H9 (cell line): ENCODE data around the gene FSD1. TPM values are rescaled to one million over a fixed set of nuclear protein-coding genes. Genes with fewer than 3 reads are reported as not detected.

ENCODE experiments used
- DNase-seq: peaks from one replicate; pipeline ENCODE4 v3.0.0-alpha.2; 2017
- H2AFZ ChIP-seq: one replicate; pipeline ENCODE4 v1.6.1; 2013; ENCODE audit warnings: mild to moderate bottlenecking, low read length, control low read depth, moderate library complexity
- H2AK5ac ChIP-seq: 2 replicates; pipeline ENCODE4 v1.6.1; 2013; ENCODE audit warnings: low read length, control low read depth, mixed read lengths; ENCODE audit not compliant: insufficient read length
- H2BK120ac ChIP-seq: one replicate; pipeline ENCODE4 v1.6.1; 2013; ENCODE audit warnings: low read depth, mild to moderate bottlenecking, low read length, control low read depth, inconsistent platforms; ENCODE audit not compliant: poor library complexity, severe bottlenecking
- H2BK12ac ChIP-seq: 2 replicates; pipeline ENCODE4 v1.6.1; 2013; ENCODE audit warnings: low read length, control low read depth, mixed read lengths, low read depth; ENCODE audit not compliant: insufficient read length
- H2BK15ac ChIP-seq: 2 replicates; pipeline ENCODE4 v1.6.1; 2013; ENCODE audit warnings: low read depth, low read length, control low read depth
- H2BK20ac ChIP-seq: one replicate; pipeline ENCODE4 v1.6.1; 2013; ENCODE audit warnings: low read depth, mild to moderate bottlenecking, low read length, control low read depth, inconsistent platforms; ENCODE audit not compliant: poor library complexity, severe bottlenecking
- H2BK5ac ChIP-seq: 2 replicates; pipeline ENCODE4 v1.6.1; 2013; ENCODE audit warnings: low read length, control low read depth, mixed read lengths; ENCODE audit not compliant: insufficient read length
- H3K14ac ChIP-seq: 2 replicates; pipeline ENCODE4 v1.6.1; 2013; ENCODE audit warnings: low read length, control low read depth; ENCODE audit not compliant: insufficient read depth
- H3K18ac ChIP-seq: 2 replicates; pipeline ENCODE4 v1.6.1; 2013; ENCODE audit warnings: low read depth, mild to moderate bottlenecking, mixed read lengths, low read length, control low read depth; ENCODE audit not compliant: insufficient read length
- H3K23ac ChIP-seq: 2 replicates; pipeline ENCODE4 v1.6.1; 2013; ENCODE audit warnings: low read length, control low read depth, mixed read lengths, low read depth; ENCODE audit not compliant: insufficient read length
- H3K23me2 ChIP-seq: 2 replicates; pipeline ENCODE4 v1.6.1; 2013; ENCODE audit warnings: low read depth, mild to moderate bottlenecking, mixed read lengths, low read length, control low read depth; ENCODE audit not compliant: insufficient read length, poor library complexity, severe bottlenecking
- H3K27ac ChIP-seq: 2 replicates; pipeline ENCODE4 v1.5.1; 2013; ENCODE audit warnings: low read length, control low read depth, mixed read lengths, low read depth; ENCODE audit not compliant: insufficient read length
- H3K27me3 ChIP-seq: 2 replicates; pipeline ENCODE4 v1.6.1; 2013; ENCODE audit warnings: low read length, control low read depth, inconsistent platforms; ENCODE audit not compliant: insufficient read depth
- H3K4ac ChIP-seq: 2 replicates; pipeline ENCODE4 v1.6.1; 2013; ENCODE audit warnings: low read depth, mild to moderate bottlenecking, control low read depth, inconsistent platforms, low read length, moderate library complexity
- H3K4me1 ChIP-seq: 2 replicates; pipeline ENCODE4 v1.6.1; 2013; ENCODE audit warnings: low read length, control low read depth, inconsistent platforms; ENCODE audit not compliant: insufficient read depth
- H3K4me2 ChIP-seq: 2 replicates; pipeline ENCODE4 v1.6.1; 2013; ENCODE audit warnings: low read length, control low read depth, mixed read lengths; ENCODE audit not compliant: insufficient read length, insufficient read depth
- H3K56ac ChIP-seq: 2 replicates; pipeline ENCODE4 v1.6.1; 2013; ENCODE audit warnings: low read depth, mild to moderate bottlenecking, mixed read lengths, low read length, control low read depth; ENCODE audit not compliant: insufficient read length
- H3K79me1 ChIP-seq: 2 replicates; pipeline ENCODE4 v1.6.1; 2013; ENCODE audit warnings: low read depth, mild to moderate bottlenecking, moderate library complexity, low read length, control low read depth, inconsistent platforms; ENCODE audit not compliant: insufficient read depth, poor library complexity, severe bottlenecking
- H3K79me2 ChIP-seq: 2 replicates; pipeline ENCODE4 v1.6.1; 2013; ENCODE audit warnings: low read length, control low read depth, inconsistent platforms; ENCODE audit not compliant: insufficient read depth
- H3K9ac ChIP-seq: 2 replicates; pipeline ENCODE4 v1.6.1; 2013; ENCODE audit warnings: low read length, control low read depth, mixed read lengths; ENCODE audit not compliant: insufficient read length; ENCODE audit errors: extremely low read depth
- H3K9me3 ChIP-seq: one replicate; pipeline ENCODE4 v1.6.1; 2013; ENCODE audit warnings: low read depth, low read length, inconsistent platforms; ENCODE audit not compliant: control insufficient read depth
- H3T11ph ChIP-seq: one replicate; pipeline ENCODE4 v1.6.1; 2013; ENCODE audit warnings: mild to moderate bottlenecking, low read length, control low read depth, inconsistent platforms
- H4K20me1 ChIP-seq: one replicate; pipeline ENCODE4 v1.6.1; 2013; ENCODE audit not compliant: control insufficient read depth, insufficient read length, insufficient read depth
- H4K5ac ChIP-seq: 2 replicates; pipeline ENCODE4 v1.6.1; 2013; ENCODE audit warnings: low read depth, mild to moderate bottlenecking, mixed read lengths, low read length, control low read depth; ENCODE audit not compliant: insufficient read length
- H4K8ac ChIP-seq: replicated peaks from 2 replicates; pipeline ENCODE4 v1.6.1; 2013; ENCODE audit warnings: low read length, control low read depth, mixed read lengths, low read depth; ENCODE audit not compliant: insufficient read length
- H4K91ac ChIP-seq: 2 replicates; pipeline ENCODE4 v1.6.1; 2013; ENCODE audit warnings: low read depth, mild to moderate bottlenecking, moderate library complexity, mixed read lengths, low read length, control low read depth; ENCODE audit not compliant: insufficient read length
- H3K27ac Mint-ChIP-seq, 3 experiments: 2 replicates in 2 of 3; 3 replicates in 1 of 3; pipeline ENCODE4 v1.8.0; 2020 to 2021; ENCODE audit warnings: mixed read lengths in 3 of 3, mild to moderate bottlenecking in 1 of 3, moderate library complexity in 1 of 3
- H3K27me3 Mint-ChIP-seq: 2 replicates; pipeline ENCODE4 v1.8.0; 2021; ENCODE audit warnings: low read depth, mild to moderate bottlenecking, moderate library complexity, mixed read lengths
- H3K36me3 Mint-ChIP-seq, 3 experiments: 2 replicates in 2 of 3; 3 replicates in 1 of 3; pipeline ENCODE4 v1.8.0; 2020 to 2021; ENCODE audit warnings: low read depth in 3 of 3, mixed read lengths in 3 of 3; ENCODE audit not compliant: insufficient read depth in 1 of 3
- H3K4me1 Mint-ChIP-seq, 2 experiments: 2 replicates each; pipeline ENCODE4 v1.8.0; 2020; ENCODE audit warnings: mixed read lengths in 2 of 2
- H3K4me3 Mint-ChIP-seq, 2 experiments: 2 replicates in 1 of 2; 3 replicates in 1 of 2; pipeline ENCODE4 v1.8.0; 2020 to 2021; ENCODE audit warnings: mild to moderate bottlenecking in 2 of 2, mixed read lengths in 2 of 2, moderate library complexity in 1 of 2
- H3K9me3 Mint-ChIP-seq, 2 experiments: 2 replicates in 1 of 2; 3 replicates in 1 of 2; pipeline ENCODE4 v1.8.0; 2020; ENCODE audit warnings: mild to moderate bottlenecking in 2 of 2, mixed read lengths in 2 of 2, moderate library complexity in 1 of 2
- WGBS: extraction: QIAGEN DNeasy Blood & Tissue Kit; methylation state at CpG from one replicate; pipeline ENCODE4 v1.1.7; 2013; ENCODE audit warnings: missing lambda C conversion rate, low lambda C conversion rate, mixed read lengths; ENCODE audit not compliant: insufficient read length; ENCODE audit errors: extremely low coverage; 5-methylcytosine and 5-hydroxymethylcytosine counted together
- total RNA-seq: library from RNA; stranded (reverse); gene quantifications from 2 replicates; pipeline ENCODE4 v1.2.1, GENCODE V29; 2021
- TF ChIP-seq, protein P1 (sequence below): fragments of 200-600 bp; sonication (generic); conservative IDR thresholded peaks from 3 replicates; pipeline ENCODE4 v1.8.0; 2021; ENCODE audit warnings: antibody characterized with exemption, mild to moderate bottlenecking

Gene FSD1
- total RNA-seq, 1 experiment from 2014 or later = 53.6 TPM

DNA sequence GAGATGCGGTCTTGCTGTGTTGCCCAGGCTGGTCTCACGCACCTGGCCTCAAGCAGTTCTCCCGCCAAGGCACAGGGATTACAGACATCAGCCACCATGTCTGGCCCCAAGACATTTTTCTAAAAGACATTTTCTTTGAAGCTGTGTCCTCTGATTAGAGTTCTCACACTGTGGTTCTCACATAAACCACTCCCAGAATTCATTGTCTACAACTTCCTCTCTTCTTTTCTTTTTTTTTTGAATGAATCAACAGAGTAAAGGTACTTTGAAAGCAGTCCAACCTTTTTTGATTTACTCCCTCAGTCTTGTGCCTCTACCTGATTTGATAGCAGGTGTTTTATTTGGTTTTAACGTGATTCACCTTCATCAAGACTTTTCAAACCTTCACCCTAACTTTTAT, 39.6 kb upstream of the FSD1 start:
- no peaks in the 10 kb centered on the region for H3K4me1 ChIP-seq
- H4K91ac ChIP-seq = no peak overlapping the region
- H2BK12ac ChIP-seq = no peak overlapping the region
- H3K23ac ChIP-seq = no peak overlapping the region
- H2BK15ac ChIP-seq = no peak overlapping the region
- no peak overlapping the region for H2BK20ac ChIP-seq
- no peak overlapping the region for H3K4me2 ChIP-seq
- no peak overlapping the region for H2BK5ac ChIP-seq
- TF ChIP-seq, protein P1, sequence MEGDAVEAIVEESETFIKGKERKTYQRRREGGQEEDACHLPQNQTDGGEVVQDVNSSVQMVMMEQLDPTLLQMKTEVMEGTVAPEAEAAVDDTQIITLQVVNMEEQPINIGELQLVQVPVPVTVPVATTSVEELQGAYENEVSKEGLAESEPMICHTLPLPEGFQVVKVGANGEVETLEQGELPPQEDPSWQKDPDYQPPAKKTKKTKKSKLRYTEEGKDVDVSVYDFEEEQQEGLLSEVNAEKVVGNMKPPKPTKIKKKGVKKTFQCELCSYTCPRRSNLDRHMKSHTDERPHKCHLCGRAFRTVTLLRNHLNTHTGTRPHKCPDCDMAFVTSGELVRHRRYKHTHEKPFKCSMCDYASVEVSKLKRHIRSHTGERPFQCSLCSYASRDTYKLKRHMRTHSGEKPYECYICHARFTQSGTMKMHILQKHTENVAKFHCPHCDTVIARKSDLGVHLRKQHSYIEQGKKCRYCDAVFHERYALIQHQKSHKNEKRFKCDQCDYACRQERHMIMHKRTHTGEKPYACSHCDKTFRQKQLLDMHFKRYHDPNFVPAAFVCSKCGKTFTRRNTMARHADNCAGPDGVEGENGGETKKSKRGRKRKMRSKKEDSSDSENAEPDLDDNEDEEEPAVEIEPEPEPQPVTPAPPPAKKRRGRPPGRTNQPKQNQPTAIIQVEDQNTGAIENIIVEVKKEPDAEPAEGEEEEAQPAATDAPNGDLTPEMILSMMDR = no peak
- H2AK5ac ChIP-seq = no peak overlapping the region
- Mint-ChIP-seq H3K27me3 (no peaks in the 10 kb centered on the region), H3K27ac (no peak overlapping the region), H3K4me3 (no peak overlapping the region), H3K4me1 (peaks cover 2 to 5% of the 10 kb centered on the region in 2 experiments; a peak in 3 of 4 replicates), H3K36me3 (peaks cover 11 to 61% (median 38%) of the 10 kb centered on the region in 3 experiments; a peak in 6 of 7 replicates), H3K9me3 (no peaks in the 10 kb centered on the region)
- H3K23me2 ChIP-seq = no peaks in the 10 kb centered on the region
- no peaks in the 10 kb centered on the region for H3K79me2 ChIP-seq
- no peak overlapping the region for H3K4ac ChIP-seq
- H2AFZ ChIP-seq = no peak overlapping the region
- H4K20me1 ChIP-seq = no peaks in the 10 kb centered on the region
- no peak overlapping the region for H4K5ac ChIP-seq
- H2BK120ac ChIP-seq = no peak overlapping the region
- H3K9ac ChIP-seq = no peak overlapping the region
- H3K14ac ChIP-seq = no peak overlapping the region
- H4K8ac ChIP-seq = no peak overlapping the region
- H3K27me3 ChIP-seq = no peaks in the 10 kb centered on the region
- no peaks in the 10 kb centered on the region for H3K9me3 ChIP-seq
- no peak for DNase-seq
- no peak overlapping the region for H3K18ac ChIP-seq
- H3K79me1 ChIP-seq = no peaks in the 10 kb centered on the region
- no peak overlapping the region for H3K27ac ChIP-seq
- WGBS = no CpG with 5 or more reads among the region's 4 CpGs
- no peak overlapping the region for H3T11ph ChIP-seq
- no peak overlapping the region for H3K56ac ChIP-seq
